ENCODE measurements around the gene PLPP6.

GRCh38 chr9:4671737-4672136, 9.6 kb downstream of the PLPP6 start:
- TF ChIP-seq TAF1 (IDR thresholded peaks at IDR 0.05; ENCODE audit: low read depth, low read length) (no peak), POLR2AphosphoS5 (IDR thresholded peaks at IDR 0.05; ENCODE audit: low read depth, low read length) (no peak), POLR2A (IDR thresholded peaks at IDR 0.05; ENCODE audit: low read depth, low read length) (no peak), POU2F2 (IDR thresholded peaks at IDR 0.05; ENCODE audit: low read depth, low read length) (no peak), SPI1 (IDR thresholded peaks at IDR 0.05; ENCODE audit: low read depth, low read length) (no peak)
